Neutrophil (primary cell): ENCODE data around the gene CXCR4.

Experiments
- H3K27ac ChIP-seq: fragments of 200-600 bp; sonication (generic); 2 replicates; pipeline ENCODE4 v1.5.1; 2016; ENCODE audit warnings: mild to moderate bottlenecking, moderate library complexity
- H3K27me3 ChIP-seq: fragments of 200-600 bp; sonication (generic); 2 replicates; pipeline ENCODE4 v1.6.0; 2016; ENCODE audit warnings: mild to moderate bottlenecking
- H3K36me3 ChIP-seq: fragments of 200-600 bp; sonication (generic); 2 replicates; pipeline ENCODE4 v1.5.1; 2017
- H3K4me1 ChIP-seq, 2 experiments: fragments of 200-600 bp in 1 of 2; sonication (generic) in 1 of 2; 1 replicate in 1 of 2; 2 replicates in 1 of 2; pipeline versions ENCODE4 v1.5.1 to v1.6.1; 2013 to 2016; ENCODE audit warnings: low read depth in 1 of 2, low read length in 1 of 2, mild to moderate bottlenecking in 1 of 2, moderate library complexity in 1 of 2; ENCODE audit not compliant: control insufficient read depth in 1 of 2, insufficient read depth in 1 of 2
- H3K4me3 ChIP-seq, 2 experiments: fragments of 200-600 bp in 1 of 2; sonication (generic) in 1 of 2; 1 replicate in 1 of 2; 2 replicates in 1 of 2; pipeline ENCODE4 v1.5.1; 2013 to 2016; ENCODE audit warnings: low read depth in 1 of 2, low read length in 1 of 2, mild to moderate bottlenecking in 1 of 2, moderate library complexity in 1 of 2
- H3K9me3 ChIP-seq: fragments of 200-600 bp; sonication (generic); 2 replicates; pipeline ENCODE4 v1.5.1; 2016
- CTCF ChIP-seq: fragments of 200-600 bp; sonication (generic); IDR thresholded peaks from 2 replicates; pipeline ENCODE4 v1.5.1; 2016; ENCODE audit warnings: antibody characterized with exemption

Gene CXCR4

DNA sequence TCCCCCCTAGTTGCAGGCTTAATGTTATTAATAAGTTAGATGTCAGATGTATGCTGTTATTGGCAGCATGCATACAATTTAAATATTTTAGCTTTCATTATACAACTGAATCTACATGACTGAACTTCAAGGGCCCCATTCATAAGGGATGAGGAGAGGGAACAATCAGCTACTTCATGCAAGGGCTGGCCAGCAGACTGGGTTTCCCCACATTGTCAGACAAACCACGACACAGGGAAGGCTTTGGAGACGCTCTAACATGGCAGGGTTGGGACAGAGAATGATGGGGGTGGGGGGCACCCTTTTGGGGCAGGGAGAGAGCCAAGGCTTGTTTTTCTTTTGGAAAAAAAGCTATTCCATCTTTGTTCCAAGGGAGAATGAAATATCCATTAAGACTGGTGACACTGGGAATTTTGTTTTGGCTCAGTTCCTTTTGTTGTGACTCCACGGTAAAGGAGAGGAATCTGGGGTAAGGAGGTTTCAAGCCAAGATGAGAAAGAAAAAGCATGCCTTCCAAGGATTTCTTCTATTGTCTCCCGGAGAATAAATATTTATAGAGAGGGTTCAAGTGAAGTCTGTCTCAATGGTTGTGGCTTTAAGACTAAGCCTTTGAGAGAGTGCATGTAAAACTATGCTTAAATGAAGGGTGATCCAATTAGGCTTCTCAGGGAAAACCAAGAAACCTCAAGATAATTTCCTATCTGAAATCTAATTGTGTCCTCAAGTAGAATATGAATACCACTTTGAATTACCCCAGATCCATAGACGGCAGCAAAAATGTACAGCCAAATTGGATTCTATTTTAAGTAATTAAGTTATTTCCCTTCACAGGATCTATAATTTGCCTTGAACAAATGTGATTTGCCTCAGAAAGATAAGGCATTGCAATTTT, 5.4 kb downstream of the CXCR4 start:
- Histone ChIP-seq H3K4me1 (peaks cover 58 to 60% of the 10 kb centered on the region in 2 experiments), H3K36me3 (peaks cover 31% of the 10 kb centered on the region)

DNA sequence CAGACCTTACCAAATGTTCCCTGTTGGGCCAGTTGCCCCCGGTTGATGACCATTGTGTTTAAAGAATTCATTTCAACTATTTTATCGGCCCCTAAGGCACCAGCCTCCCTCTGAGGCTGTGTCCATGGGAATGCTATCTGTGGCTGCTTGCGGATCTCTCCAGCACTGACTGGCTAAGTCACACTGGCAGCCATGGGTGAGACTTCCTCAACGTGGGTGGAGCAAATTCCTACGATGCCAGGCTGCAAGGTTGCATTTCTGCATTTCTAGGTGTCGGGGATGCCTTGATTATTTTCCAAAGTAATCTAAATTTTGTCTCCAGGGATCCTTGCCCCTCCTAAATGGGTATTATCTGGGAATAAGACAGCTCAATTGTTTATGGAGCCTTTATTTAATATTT, 6.2 kb downstream of the CXCR4 start:
- Histone ChIP-seq H3K9me3 (no peaks in the 10 kb centered on the region), H3K36me3 (peaks cover 31% of the 10 kb centered on the region), H3K27me3 (no peaks in the 10 kb centered on the region), H3K4me3 (peak overlapping the region; percentile 15 to 92), H3K27ac (peak overlapping the region; percentile 100), H3K4me1 (peaks cover 62 to 65% of the 10 kb centered on the region in 2 experiments)
- TF ChIP-seq CTCF, result no peak

More for the DNA sequence above, 5.4 kb downstream of the CXCR4 start:
- no peaks in the 10 kb centered on the region for H3K9me3 ChIP-seq
- no peak for TF ChIP-seq CTCF
- peak overlapping the region; percentile 100 for H3K27ac ChIP-seq
- H3K4me3 ChIP-seq, result peak overlapping the region; percentile 92 to 98
- H3K27me3 ChIP-seq, result no peaks in the 10 kb centered on the region

- Histone ChIP-seq H3K36me3 (peaks cover 27% of the 10 kb centered on the region), H3K27ac (peak overlapping the region; percentile 100), H3K9me3 (no peaks in the 10 kb centered on the region), H3K4me3 (peak overlapping the region in 1 of 2 experiments; percentile 20), H3K27me3 (no peaks in the 10 kb centered on the region), H3K4me1 (peaks cover 63 to 67% of the 10 kb centered on the region in 2 experiments)
- TF ChIP-seq CTCF, result no peak
These were observed 7.4 kb downstream of the CXCR4 start for GRCh38 chr2:136110526-136110925.

DNA sequence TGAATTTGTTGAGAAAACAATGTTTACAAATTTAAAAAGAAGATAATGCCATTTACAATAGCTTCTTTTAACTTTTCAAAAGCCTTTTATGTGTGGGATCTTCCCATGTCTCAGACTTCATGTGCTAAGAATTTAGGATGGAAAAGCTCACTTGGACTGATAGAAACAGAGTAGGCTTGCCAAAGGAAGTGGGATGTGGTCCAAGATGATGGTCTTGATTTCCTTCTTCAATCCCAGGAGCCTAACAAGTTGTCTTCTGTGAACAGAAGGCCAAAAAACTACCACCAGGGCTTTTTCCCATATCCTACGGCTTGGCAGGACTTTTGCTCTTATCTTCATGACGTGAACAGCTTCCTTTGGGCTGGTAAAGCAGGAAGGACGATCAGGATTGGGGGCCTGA, 9.5 kb downstream of the CXCR4 start:
- Histone ChIP-seq H3K27ac (no peak overlapping the region), H3K27me3 (no peaks in the 10 kb centered on the region), H3K9me3 (no peaks in the 10 kb centered on the region), H3K36me3 (peaks cover 7% of the 10 kb centered on the region), H3K4me1 (peaks cover 55 to 61% of the 10 kb centered on the region in 2 experiments), H3K4me3 (no peak overlapping the region)
- no peak for TF ChIP-seq CTCF

- Histone ChIP-seq H3K27ac (peak overlapping the region; percentile 2), H3K4me1 (peaks cover 43 to 50% of the 10 kb centered on the region in 2 experiments), H3K27me3 (no peaks in the 10 kb centered on the region), H3K9me3 (no peaks in the 10 kb centered on the region), H3K36me3 (no peaks in the 10 kb centered on the region), H3K4me3 (no peak overlapping the region)
- TF ChIP-seq CTCF, result no peak
These were observed 10.6 kb downstream of the CXCR4 start for GRCh38 chr2:136107051-136108033.
